HepG2 (cell line): ENCODE data around the gene CLP1. TPM values are rescaled to one million over a fixed set of nuclear protein-coding genes. Genes with fewer than 3 reads are reported as not detected.

ENCODE experiments used
- ATF7-NPFF ChIP-seq: sonication (generic); formaldehyde crosslinking; IDR thresholded peaks from 2 replicates; pipeline ENCODE4 v1.8.1; 2023; ENCODE audit warnings: mild to moderate bottlenecking, low read depth, missing genetic modification reagents, moderate library complexity
- CENPT ChIP-seq: sonication (generic); formaldehyde crosslinking; IDR thresholded peaks from 2 replicates; pipeline ENCODE4 v1.8.0; 2022; ENCODE audit warnings: low read depth, mild to moderate bottlenecking, moderate library complexity, missing genetic modification reagents
- HES4 ChIP-seq: sonication (generic); formaldehyde crosslinking; IDR thresholded peaks from 2 replicates; pipeline ENCODE4 v1.9.0; 2021; ENCODE audit warnings: mild to moderate bottlenecking, missing genetic modification reagents, borderline replicate concordance
- HNF4A ChIP-seq: sonication (generic); formaldehyde crosslinking; IDR thresholded peaks from 2 replicates; pipeline ENCODE4 v1.4.0; 2020; ENCODE audit warnings: missing genetic modification reagents
- IRF2 ChIP-seq: IDR thresholded peaks from 2 replicates; pipeline ENCODE4 v1.6.1; 2018; ENCODE audit warnings: missing genetic modification reagents, missing compliant biosample characterization
- MYPOP ChIP-seq: sonication (generic); formaldehyde crosslinking; IDR thresholded peaks from 2 replicates; pipeline ENCODE4 v1.8.1; 2023; ENCODE audit warnings: mild to moderate bottlenecking, moderate library complexity, missing genetic modification reagents
- NFKB2 ChIP-seq: sonication (generic); formaldehyde crosslinking; IDR thresholded peaks from 2 replicates; pipeline ENCODE4 v1.4.0; 2020; ENCODE audit warnings: missing genetic modification reagents, borderline replicate concordance
- PHB2 ChIP-seq: fragments of 450-650 bp; IDR thresholded peaks from 2 replicates; pipeline ENCODE4 v1.6.1; 2018; ENCODE audit not compliant: partially characterized antibody
- PTBP1 ChIP-seq: fragments of 200-400 bp; formaldehyde crosslinking; IDR thresholded peaks from 2 replicates; pipeline ENCODE4 v1.6.1; 2018; ENCODE audit warnings: low read length, low read depth; ENCODE audit not compliant: poor library complexity, severe bottlenecking
- RBM22 ChIP-seq: fragments of 200-400 bp; formaldehyde crosslinking; optimal IDR thresholded peaks from 2 replicates; pipeline ENCODE3; 2017; ENCODE audit warnings: mild to moderate bottlenecking, low read length, moderate library complexity
- SIX4 ChIP-seq: sonication (generic); formaldehyde crosslinking; IDR thresholded peaks from 2 replicates; pipeline ENCODE4 v1.4.0; 2020; ENCODE audit warnings: missing genetic modification reagents
- SNAPC4 ChIP-seq: sonication (generic); formaldehyde crosslinking; IDR thresholded peaks from 2 replicates; pipeline ENCODE4 v1.4.0; 2020; ENCODE audit warnings: mild to moderate bottlenecking, missing genetic modification reagents
- SRSF9 ChIP-seq: fragments of 200-400 bp; formaldehyde crosslinking; IDR thresholded peaks from 2 replicates; pipeline ENCODE4 v1.6.1; 2018; ENCODE audit warnings: borderline replicate concordance, mild to moderate bottlenecking, low read depth, low read length; ENCODE audit not compliant: insufficient read depth, poor library complexity, severe bottlenecking
- TCF12 ChIP-seq, 2 experiments: fragments of 450-650 bp in 1 of 2; sonication (generic) in 1 of 2; formaldehyde crosslinking in 1 of 2; IDR thresholded peaks; 2 replicates each; pipeline versions ENCODE4 v1.6.1 to v1.8.0; 2017 to 2022; ENCODE audit warnings: antibody characterized with exemption in 1 of 2, mild to moderate bottlenecking in 1 of 2, missing genetic modification reagents in 1 of 2, moderate library complexity in 1 of 2
- TCF7L2 ChIP-seq: IDR thresholded peaks from 2 replicates; pipeline ENCODE4 v1.6.1; 2011; ENCODE audit warnings: mild to moderate bottlenecking, low read depth, low read length, moderate library complexity
- TFDP2 ChIP-seq: sonication (generic); formaldehyde crosslinking; IDR thresholded peaks from 2 replicates; pipeline ENCODE4 v1.4.0; 2020; ENCODE audit warnings: missing genetic modification reagents
- THAP7 ChIP-seq: sonication (generic); formaldehyde crosslinking; IDR thresholded peaks from 2 replicates; pipeline ENCODE4 v1.8.1; 2023; ENCODE audit warnings: mild to moderate bottlenecking, missing genetic modification reagents
- ZFP36 ChIP-seq: fragments of 150-350 bp; IDR thresholded peaks from 2 replicates; pipeline ENCODE4 v1.6.1; 2018; ENCODE audit warnings: borderline replicate concordance, low read length, low read depth; ENCODE audit not compliant: partially characterized antibody
- ZFP62 ChIP-seq: sonication (generic); formaldehyde crosslinking; IDR thresholded peaks from 2 replicates; pipeline ENCODE4 v1.4.0; 2020; ENCODE audit warnings: missing genetic modification reagents
- ZNF431 ChIP-seq: sonication (generic); formaldehyde crosslinking; IDR thresholded peaks from 2 replicates; pipeline ENCODE4 v1.9.0; 2022; ENCODE audit warnings: missing genetic modification reagents, low read depth, mild to moderate bottlenecking, borderline replicate concordance
- ZNF724P ChIP-seq: sonication (generic); formaldehyde crosslinking; IDR thresholded peaks from 2 replicates; pipeline ENCODE4 v1.8.0; 2022; ENCODE audit warnings: missing genetic modification reagents, borderline replicate concordance
- polyA plus RNA-seq, 8 experiments: library from polyadenylated mRNA; depleted of rRNA in 3 of 8; stranded (reverse) in 7 of 8; unstranded in 1 of 8; fragments of >200 nt; fragmentation: Illumina TruSeq in 4 of 8; extraction: Trizol in 4 of 8; gene quantifications; 2 replicates each; pipeline versions ENCODE4 v1.2.1 to v1.2.3, GENCODE V29; 2011 to 2016; ENCODE audit warnings: low read depth in 4 of 8, missing spikeins in 1 of 8, mixed read lengths in 1 of 8; ENCODE audit not compliant: insufficient read depth in 1 of 8
- total RNA-seq, 5 experiments: library from RNA; depleted of rRNA; stranded (reverse); fragments of >200 nt; fragmentation: Illumina TruSeq; extraction: Trizol; gene quantifications; 2 replicates each; pipeline ENCODE4 v1.2.3, GENCODE V29; 2016; ENCODE audit warnings: low read depth in 1 of 5

The CLP1 gene
- total and polyA plus RNA-seq, 2 of the 13 experiments (the other 11 are each of a cell fraction or from before 2014, with no cell fraction given), result 14.6 to 24.8 TPM

GRCh38 chr11:57639321-57640067 lies 18.1 kb upstream of the CLP1 start (continued):
- TF ChIP-seq PTBP1 (no peak), ZNF724P (no peak), ZFP62 (no peak), ATF7-NPFF (CRISPR knock-in tag) (no peak), SNAPC4 (CRISPR knock-in tag) (peak; percentile 55; the same call in 1 of the 2 replicates), IRF2 (no peak), NFKB2 (CRISPR knock-in tag) (no peak; the same call in 1 of the 2 replicates), SRSF9 (no peak), HNF4A (peak; percentile 64), ZNF431 (CRISPR knock-in tag) (no peak), TCF12 (IDR thresholded peaks at IDR 0.05) (no peak), TCF12 (CRISPR knock-in tag; IDR thresholded peaks at IDR 0.05) (no peak), CENPT (CRISPR knock-in tag) (no peak), MYPOP (0 out of 2 replicates have a peak, but pooled peaks have one; percentile 37), PHB2 (no peak), SIX4 (CRISPR knock-in tag) (no peak), TCF7L2 (no peak), THAP7 (CRISPR knock-in tag) (no peak), HES4 (CRISPR knock-in tag) (no peak), TFDP2 (CRISPR knock-in tag) (0 out of 2 replicates have a peak, but pooled peaks have one; percentile 34), RBM22 (no peak), ZFP36 (no peak)
